K562 (cell line): ENCODE results near the gene GYPC. TPM values are rescaled to one million over a fixed set of nuclear protein-coding genes. Genes with fewer than 3 reads are reported as not detected.

Experiments
- DPF2 ChIP-seq: fragments of 450-650 bp; IDR thresholded peaks from 2 replicates; pipeline ENCODE4 v1.6.1; 2016
- GTF2E2 ChIP-seq: fragments of 200-800 bp; sonication (Bioruptor generic); IDR thresholded peaks from 2 replicates; pipeline ENCODE4 v1.6.1; 2016; ENCODE audit warnings: missing genetic modification characterization, missing compliant biosample characterization
- MCM3 ChIP-seq: fragments of 450-650 bp; IDR thresholded peaks from 2 replicates; pipeline ENCODE4 v1.6.1; 2016
- MTA1 ChIP-seq: fragments of 450-650 bp; IDR thresholded peaks from 2 replicates; pipeline ENCODE4 v1.6.1; 2017; ENCODE audit warnings: borderline replicate concordance
- NELFE ChIP-seq: IDR thresholded peaks from 2 replicates; pipeline ENCODE4 v1.6.1; 2011; ENCODE audit warnings: mild to moderate bottlenecking; ENCODE audit not compliant: insufficient read depth, insufficient read length
- NFRKB ChIP-seq: fragments of 450-650 bp; IDR thresholded peaks from 2 replicates; pipeline ENCODE4 v1.6.1; 2016; ENCODE audit warnings: low read depth
- POLR2G ChIP-seq: fragments of 200-400 bp; formaldehyde crosslinking; IDR thresholded peaks from 2 replicates; pipeline ENCODE4 v1.6.1; 2017; ENCODE audit warnings: low read depth, mild to moderate bottlenecking, antibody characterized with exemption, low read length, moderate library complexity
- ZFPM2 ChIP-seq: fragments of 250-450 bp; sonication (Bioruptor Pico); IDR thresholded peaks from 2 replicates; pipeline ENCODE4 v1.5.1; 2022; ENCODE audit warnings: mild to moderate bottlenecking
- ZNF217 ChIP-seq: sonication (generic); formaldehyde crosslinking; IDR thresholded peaks from 2 replicates; pipeline ENCODE4 v1.8.0; 2022; ENCODE audit warnings: mild to moderate bottlenecking, missing genetic modification reagents
- ZNF766 ChIP-seq: fragments of 200-800 bp; sonication (Bioruptor generic); conservative IDR thresholded peaks from 2 replicates; pipeline ENCODE4 v1.6.1; 2016; ENCODE audit warnings: missing genetic modification characterization, missing compliant biosample characterization
- polyA plus RNA-seq, 8 experiments: library from polyadenylated mRNA; depleted of rRNA in 4 of 8; stranded (reverse) in 5 of 8; unstranded in 3 of 8; fragments of >200 nt; fragmentation: Nextera tagmentation in 2 of 8; fragmentation: Illumina TruSeq in 1 of 8; extraction: Ambion mirVana in 2 of 8; extraction: Trizol in 1 of 8; gene quantifications; 2 replicates each; pipeline versions ENCODE4 v1.2.1 to v1.2.3, GENCODE V29; 2011 to 2014; ENCODE audit warnings: inconsistent platforms in 1 of 8, missing spikeins in 1 of 8
- total RNA-seq, 7 experiments: library from RNA; depleted of rRNA in 6 of 7; stranded (reverse); fragments of >200 nt in 6 of 7; fragmentation: Illumina TruSeq in 2 of 7; extraction: Trizol in 2 of 7; gene quantifications; 2 replicates each; pipeline versions ENCODE4 v1.2.1 to v1.2.3, GENCODE V29; 2011 to 2021; ENCODE audit warnings: low replicate concordance in 1 of 7
- TF ChIP-seq, protein P1 (sequence below): fragments of 250-450 bp; sonication (Bioruptor Pico); IDR thresholded peaks from 2 replicates; pipeline ENCODE4 v1.8.0; 2022; ENCODE audit warnings: moderate library complexity, mild to moderate bottlenecking, inconsistent platforms
- TF ChIP-seq, protein P2 (sequence below), 2 experiments: fragments of 450-650 bp; IDR thresholded peaks; 2 replicates each; pipeline ENCODE4 v1.6.1; 2016; ENCODE audit warnings: mild to moderate bottlenecking in 2 of 2, borderline replicate concordance in 1 of 2, low read depth in 1 of 2, moderate library complexity in 1 of 2
- TF ChIP-seq, protein P3 (sequence below), 2 experiments: fragments of 200-800 bp in 1 of 2; sonication (Bioruptor generic) in 1 of 2; sonication (generic) in 1 of 2; formaldehyde crosslinking in 1 of 2; IDR thresholded peaks in 1 of 2; conservative IDR thresholded peaks in 1 of 2; 2 replicates each; pipeline versions ENCODE4 v1.5.0 to v1.6.1; 2016 to 2020; ENCODE audit warnings: missing compliant biosample characterization in 1 of 2, missing genetic modification characterization in 1 of 2, missing genetic modification reagents in 1 of 2
- TF ChIP-seq, protein P4 (sequence below): fragments of 250-450 bp; sonication (Bioruptor Pico); IDR thresholded peaks from 2 replicates; pipeline ENCODE4 v1.5.0; 2022; ENCODE audit warnings: mild to moderate bottlenecking

Gene GYPC
- total and polyA plus RNA-seq, 9 of the 15 experiments (the other 6 are each of a cell fraction or from before 2014, with no cell fraction given) = 50.6 to 282 (median 194) TPM

DNA sequence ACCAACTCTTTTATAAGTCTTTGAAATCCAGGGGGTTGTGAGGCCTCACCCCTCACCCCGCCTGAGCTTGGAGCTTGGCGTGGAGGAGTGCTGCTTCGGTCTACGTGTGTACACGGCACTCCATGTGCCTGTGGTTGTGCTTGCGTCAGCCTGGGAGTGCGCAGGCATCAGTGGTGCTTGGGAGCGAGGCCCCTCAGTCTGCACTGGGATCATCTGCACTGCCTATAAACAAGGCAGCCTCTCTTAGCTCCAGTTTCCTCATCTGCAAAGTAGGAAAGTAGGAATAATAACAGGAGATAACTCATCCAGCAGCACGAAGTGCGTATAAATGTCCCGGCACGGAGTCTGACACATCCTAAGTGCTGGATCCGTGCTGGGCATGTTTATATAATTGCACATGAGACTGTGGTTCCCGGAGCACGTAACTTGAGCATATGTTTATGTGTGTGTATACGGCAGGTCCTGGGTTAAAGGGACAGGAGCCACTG is 1.2 kb downstream of the GYPC start (continued):
- TF ChIP-seq GTF2E2 (tag) (no peak), ZFPM2 (CRISPR knock-in tag) (no peak), ZNF766 (no peak), POLR2G (peak; percentile 61; the same call in 1 of the 2 replicates), MCM3 (no peak), NELFE (no peak), DPF2 (no peak), MTA1 (no peak), ZNF217 (CRISPR knock-in tag) (no peak), NFRKB (no peak)
- TF ChIP-seq, protein P1, sequence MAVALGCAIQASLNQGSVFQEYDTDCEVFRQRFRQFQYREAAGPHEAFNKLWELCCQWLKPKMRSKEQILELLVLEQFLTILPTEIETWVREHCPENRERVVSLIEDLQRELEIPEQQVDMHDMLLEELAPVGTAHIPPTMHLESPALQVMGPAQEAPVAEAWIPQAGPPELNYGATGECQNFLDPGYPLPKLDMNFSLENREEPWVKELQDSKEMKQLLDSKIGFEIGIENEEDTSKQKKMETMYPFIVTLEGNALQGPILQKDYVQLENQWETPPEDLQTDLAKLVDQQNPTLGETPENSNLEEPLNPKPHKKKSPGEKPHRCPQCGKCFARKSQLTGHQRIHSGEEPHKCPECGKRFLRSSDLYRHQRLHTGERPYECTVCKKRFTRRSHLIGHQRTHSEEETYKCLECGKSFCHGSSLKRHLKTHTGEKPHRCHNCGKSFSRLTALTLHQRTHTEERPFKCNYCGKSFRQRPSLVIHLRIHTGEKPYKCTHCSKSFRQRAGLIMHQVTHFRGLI = no peak; the same call in 1 of the 2 replicates
- TF ChIP-seq, protein P2, sequence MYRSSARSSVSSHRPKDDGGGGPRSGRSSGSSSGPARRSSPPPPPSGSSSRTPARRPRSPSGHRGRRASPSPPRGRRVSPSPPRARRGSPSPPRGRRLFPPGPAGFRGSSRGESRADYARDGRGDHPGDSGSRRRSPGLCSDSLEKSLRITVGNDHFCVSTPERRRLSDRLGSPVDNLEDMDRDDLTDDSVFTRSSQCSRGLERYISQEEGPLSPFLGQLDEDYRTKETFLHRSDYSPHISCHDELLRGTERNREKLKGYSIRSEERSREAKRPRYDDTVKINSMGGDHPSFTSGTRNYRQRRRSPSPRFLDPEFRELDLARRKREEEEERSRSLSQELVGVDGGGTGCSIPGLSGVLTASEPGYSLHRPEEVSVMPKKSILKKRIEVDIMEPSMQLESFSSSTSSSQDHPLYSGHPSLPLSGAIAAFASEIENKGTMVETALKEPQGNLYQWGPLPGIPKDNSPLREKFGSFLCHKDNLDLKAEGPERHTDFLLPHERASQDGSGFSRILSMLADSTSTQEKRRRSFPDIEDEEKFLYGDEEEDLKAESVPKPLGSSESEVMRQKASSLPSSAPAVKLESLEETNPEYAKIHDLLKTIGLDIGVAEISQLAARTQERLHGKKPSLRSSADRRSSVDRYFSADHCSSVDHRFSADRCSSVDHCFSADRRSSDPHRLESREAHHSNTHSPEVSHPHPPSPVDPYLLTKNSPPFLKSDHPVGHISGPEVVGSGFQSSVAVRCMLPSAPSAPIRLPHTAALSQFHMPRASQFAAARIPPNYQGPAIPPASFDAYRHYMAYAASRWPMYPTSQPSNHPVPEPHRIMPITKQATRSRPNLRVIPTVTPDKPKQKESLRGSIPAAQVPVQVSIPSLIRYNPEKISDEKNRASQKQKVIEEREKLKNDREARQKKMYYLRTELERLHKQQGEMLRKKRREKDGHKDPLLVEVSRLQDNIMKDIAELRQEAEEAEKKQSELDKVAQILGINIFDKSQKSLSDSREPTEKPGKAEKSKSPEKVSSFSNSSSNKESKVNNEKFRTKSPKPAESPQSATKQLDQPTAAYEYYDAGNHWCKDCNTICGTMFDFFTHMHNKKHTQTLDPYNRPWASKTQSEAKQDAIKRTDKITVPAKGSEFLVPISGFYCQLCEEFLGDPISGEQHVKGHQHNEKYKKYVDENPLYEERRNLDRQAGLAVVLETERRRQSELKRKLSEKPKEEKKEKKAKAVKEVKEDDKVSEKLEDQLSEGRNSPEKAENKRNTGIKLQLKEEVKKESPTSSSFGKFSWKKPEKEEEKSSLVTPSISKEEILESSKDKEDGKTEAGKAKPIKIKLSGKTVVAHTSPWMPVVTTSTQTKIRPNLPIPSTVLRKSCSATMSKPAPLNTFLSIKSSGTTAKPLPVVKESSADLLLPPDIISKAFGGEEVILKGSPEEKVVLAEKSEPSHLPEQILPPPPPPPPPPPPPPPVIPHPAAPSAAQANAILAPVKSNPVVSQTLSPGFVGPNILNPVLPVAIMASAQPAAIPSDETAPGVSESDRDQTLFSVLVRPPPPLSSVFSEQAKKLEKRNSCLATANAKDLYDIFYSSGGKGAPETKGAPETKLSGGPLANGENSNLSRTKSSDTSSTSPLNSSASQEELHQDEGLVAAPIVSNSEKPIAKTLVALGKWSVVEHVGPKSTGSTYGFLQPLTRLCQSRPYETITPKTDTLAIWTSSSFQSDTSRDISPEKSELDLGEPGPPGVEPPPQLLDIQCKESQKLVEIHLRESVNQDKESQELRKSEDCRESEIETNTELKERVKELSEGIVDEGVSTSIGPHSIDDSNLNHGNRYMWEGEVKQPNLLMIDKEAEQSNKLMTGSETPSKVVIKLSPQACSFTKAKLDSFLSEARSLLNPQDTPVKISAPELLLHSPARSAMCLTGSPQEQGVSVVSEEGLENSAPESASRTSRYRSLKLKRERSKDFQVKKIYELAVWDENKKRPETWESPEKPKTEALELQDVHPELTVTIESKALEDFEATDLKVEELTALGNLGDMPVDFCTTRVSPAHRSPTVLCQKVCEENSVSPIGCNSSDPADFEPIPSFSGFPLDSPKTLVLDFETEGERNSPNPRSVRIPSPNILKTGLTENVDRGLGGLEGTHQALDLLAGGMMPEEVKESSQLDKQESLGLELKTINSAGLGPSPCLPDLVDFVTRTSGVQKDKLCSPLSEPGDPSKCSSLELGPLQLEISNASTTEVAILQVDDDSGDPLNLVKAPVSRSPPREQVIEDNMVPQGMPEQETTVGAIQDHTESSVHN (IDR thresholded peaks at IDR 0.05; ENCODE audit: borderline replicate concordance in 1 of 2, low read depth in 1 of 2) = 0 out of 4 replicates have a peak, but pooled peaks of 1 of the 2 experiments have one; percentile 23
- TF ChIP-seq, protein P3, sequence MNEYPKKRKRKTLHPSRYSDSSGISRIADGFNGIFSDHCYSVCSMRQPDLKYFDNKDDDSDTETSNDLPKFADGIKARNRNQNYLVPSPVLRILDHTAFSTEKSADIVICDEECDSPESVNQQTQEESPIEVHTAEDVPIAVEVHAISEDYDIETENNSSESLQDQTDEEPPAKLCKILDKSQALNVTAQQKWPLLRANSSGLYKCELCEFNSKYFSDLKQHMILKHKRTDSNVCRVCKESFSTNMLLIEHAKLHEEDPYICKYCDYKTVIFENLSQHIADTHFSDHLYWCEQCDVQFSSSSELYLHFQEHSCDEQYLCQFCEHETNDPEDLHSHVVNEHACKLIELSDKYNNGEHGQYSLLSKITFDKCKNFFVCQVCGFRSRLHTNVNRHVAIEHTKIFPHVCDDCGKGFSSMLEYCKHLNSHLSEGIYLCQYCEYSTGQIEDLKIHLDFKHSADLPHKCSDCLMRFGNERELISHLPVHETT (CRISPR knock-in tag; conservative IDR thresholded peaks at IDR 0.05 in 1 of 2, IDR thresholded peaks at IDR 0.05 in 1 of 2) = peak in 1 of 2 experiments; percentile 67; a peak in 1 of 4 replicates
- TF ChIP-seq, protein P4, sequence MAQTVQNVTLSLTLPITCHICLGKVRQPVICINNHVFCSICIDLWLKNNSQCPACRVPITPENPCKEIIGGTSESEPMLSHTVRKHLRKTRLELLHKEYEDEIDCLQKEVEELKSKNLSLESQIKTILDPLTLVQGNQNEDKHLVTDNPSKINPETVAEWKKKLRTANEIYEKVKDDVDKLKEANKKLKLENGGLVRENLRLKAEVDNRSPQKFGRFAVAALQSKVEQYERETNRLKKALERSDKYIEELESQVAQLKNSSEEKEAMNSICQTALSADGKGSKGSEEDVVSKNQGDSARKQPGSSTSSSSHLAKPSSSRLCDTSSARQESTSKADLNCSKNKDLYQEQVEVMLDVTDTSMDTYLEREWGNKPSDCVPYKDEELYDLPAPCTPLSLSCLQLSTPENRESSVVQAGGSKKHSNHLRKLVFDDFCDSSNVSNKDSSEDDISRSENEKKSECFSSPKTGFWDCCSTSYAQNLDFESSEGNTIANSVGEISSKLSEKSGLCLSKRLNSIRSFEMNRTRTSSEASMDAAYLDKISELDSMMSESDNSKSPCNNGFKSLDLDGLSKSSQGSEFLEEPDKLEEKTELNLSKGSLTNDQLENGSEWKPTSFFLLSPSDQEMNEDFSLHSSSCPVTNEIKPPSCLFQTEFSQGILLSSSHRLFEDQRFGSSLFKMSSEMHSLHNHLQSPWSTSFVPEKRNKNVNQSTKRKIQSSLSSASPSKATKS (CRISPR knock-in tag) = no peak
